Breast epithelium (tissue), 3 donors: ENCODE data around the gene ADM2.

ENCODE experiments used
- POLR2AphosphoS5 ChIP-seq, 3 donors: sonication (generic); formaldehyde crosslinking; IDR thresholded peaks; one replicate each; pipeline ENCODE4 v1.6.1; 2017; ENCODE audit warnings: antibody characterized with exemption in 3 of 3
- TF ChIP-seq, protein P1 (sequence below), 3 donors: fragments of 450-650 bp; IDR thresholded peaks; one replicate each; pipeline ENCODE4 v1.5.1; 2016 to 2017; ENCODE audit warnings: antibody characterized with exemption in 3 of 3, mild to moderate bottlenecking in 3 of 3, moderate library complexity in 3 of 3

DNA sequence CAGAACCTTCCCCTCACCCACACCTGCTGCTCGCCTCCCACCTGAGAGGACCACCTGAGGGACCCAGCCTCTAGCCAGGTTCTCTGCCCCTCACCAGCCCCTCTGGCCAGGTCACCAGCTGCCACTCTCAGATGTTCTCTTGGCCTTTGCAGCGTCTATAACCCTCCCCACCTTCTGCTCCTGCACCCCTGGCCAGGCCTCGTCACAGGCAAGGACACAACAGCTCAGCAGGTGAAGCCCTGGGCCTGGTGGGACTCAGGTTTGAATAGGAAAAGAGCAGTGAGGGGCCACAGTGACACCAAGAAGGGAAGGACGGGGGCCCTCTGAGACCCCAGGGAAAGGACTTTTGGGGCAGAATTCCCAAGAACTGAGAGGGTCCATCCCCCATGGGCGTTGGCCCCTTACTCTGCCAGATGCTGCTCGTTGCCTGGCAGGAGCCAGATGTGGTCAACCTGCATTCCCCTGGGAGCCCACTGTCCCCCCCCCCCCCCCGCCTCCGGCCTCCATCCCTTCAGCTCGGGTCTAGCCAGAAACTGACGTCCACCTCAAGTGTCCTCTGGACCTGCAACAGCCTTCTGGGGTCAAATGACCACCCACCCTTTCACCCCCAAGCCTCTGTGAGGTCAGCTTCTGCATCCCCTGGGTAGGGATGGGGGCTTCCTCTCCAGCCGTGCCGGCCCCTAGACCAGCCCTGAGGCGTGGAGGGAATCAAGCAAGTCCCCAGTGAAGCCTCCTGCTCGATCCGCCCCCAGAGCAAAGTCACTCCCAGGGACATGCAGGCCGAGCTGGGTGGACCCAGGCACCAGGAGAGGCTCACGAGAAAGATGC is 35.2 kb upstream of the ADM2 start:
- TF ChIP-seq, protein P1, sequence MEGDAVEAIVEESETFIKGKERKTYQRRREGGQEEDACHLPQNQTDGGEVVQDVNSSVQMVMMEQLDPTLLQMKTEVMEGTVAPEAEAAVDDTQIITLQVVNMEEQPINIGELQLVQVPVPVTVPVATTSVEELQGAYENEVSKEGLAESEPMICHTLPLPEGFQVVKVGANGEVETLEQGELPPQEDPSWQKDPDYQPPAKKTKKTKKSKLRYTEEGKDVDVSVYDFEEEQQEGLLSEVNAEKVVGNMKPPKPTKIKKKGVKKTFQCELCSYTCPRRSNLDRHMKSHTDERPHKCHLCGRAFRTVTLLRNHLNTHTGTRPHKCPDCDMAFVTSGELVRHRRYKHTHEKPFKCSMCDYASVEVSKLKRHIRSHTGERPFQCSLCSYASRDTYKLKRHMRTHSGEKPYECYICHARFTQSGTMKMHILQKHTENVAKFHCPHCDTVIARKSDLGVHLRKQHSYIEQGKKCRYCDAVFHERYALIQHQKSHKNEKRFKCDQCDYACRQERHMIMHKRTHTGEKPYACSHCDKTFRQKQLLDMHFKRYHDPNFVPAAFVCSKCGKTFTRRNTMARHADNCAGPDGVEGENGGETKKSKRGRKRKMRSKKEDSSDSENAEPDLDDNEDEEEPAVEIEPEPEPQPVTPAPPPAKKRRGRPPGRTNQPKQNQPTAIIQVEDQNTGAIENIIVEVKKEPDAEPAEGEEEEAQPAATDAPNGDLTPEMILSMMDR (IDR thresholded peaks at IDR 0.05): no peak
- no peak for TF ChIP-seq POLR2AphosphoS5 (IDR thresholded peaks at IDR 0.05)
